ENCODE results near the gene DOCK4.
"Not testable (repeated sequence)": the region's sequence is repeated elsewhere in the genome, so short reads cannot be mapped to it uniquely, and the experiment has no call there.

DOCK4 gene

GRCh38 chr7:112132051-112132694 is 74.0 kb downstream of the DOCK4 start:
- no peaks in the 10 kb centered on the region for H3K9me3 ChIP-seq (ENCODE audit: insufficient read depth, low read length)
- no peak overlapping the region for H3K9ac ChIP-seq (ENCODE audit: insufficient read length, low read depth)
- TF ChIP-seq ZNF274 (IDR thresholded peaks at IDR 0.05; ENCODE audit: low read depth, low read length) (no peak), YY1 (IDR thresholded peaks at IDR 0.05; ENCODE audit: insufficient read depth, insufficient read length) (no peak), SUZ12 (IDR thresholded peaks at IDR 0.05; ENCODE audit: extremely low read depth, insufficient read depth, insufficient read length) (no peak)
- H3K36me3 ChIP-seq (ENCODE audit: insufficient read depth, insufficient read length, low read length) = no peaks in the 10 kb centered on the region
- no peak for DNase-seq (ENCODE audit: low read depth, low spot score)
- no peaks in the 10 kb centered on the region for H3K4me1 ChIP-seq (ENCODE audit: insufficient read depth, insufficient read length)
- no peak overlapping the region for H3K4me3 ChIP-seq (ENCODE audit: insufficient read length, low read depth)
- no peaks in the 10 kb centered on the region for H3K27me3 ChIP-seq (ENCODE audit: insufficient read depth, insufficient read length)

- Histone ChIP-seq H3K36me3 (ENCODE audit: insufficient read depth, insufficient read length, low read length) (no peaks in the 10 kb centered on the region), H3K4me3 (ENCODE audit: insufficient read length, low read depth) (no peak overlapping the region), H3K9me3 (ENCODE audit: insufficient read depth, low read length) (no peaks in the 10 kb centered on the region), H3K27me3 (ENCODE audit: insufficient read depth, insufficient read length) (no peaks in the 10 kb centered on the region), H3K4me1 (ENCODE audit: insufficient read depth, insufficient read length) (no peaks in the 10 kb centered on the region), H3K9ac (ENCODE audit: insufficient read length, low read depth) (no peak overlapping the region)
- DNase-seq (ENCODE audit: low read depth, low spot score) = no peak
- TF ChIP-seq ZNF274 (IDR thresholded peaks at IDR 0.05; ENCODE audit: low read depth, low read length) = no peak
- no peak for TF ChIP-seq YY1 (IDR thresholded peaks at IDR 0.05; ENCODE audit: insufficient read depth, insufficient read length)
- TF ChIP-seq SUZ12 (IDR thresholded peaks at IDR 0.05; ENCODE audit: extremely low read depth, insufficient read depth, insufficient read length) = no peak
Measured at GRCh38 chr7:112130729-112131410, 75.3 kb downstream of the DOCK4 start.

GRCh38 chr7:112129655-112130323 is 76.4 kb downstream of the DOCK4 start:
- no peaks in the 10 kb centered on the region for H3K27me3 ChIP-seq (ENCODE audit: insufficient read depth, insufficient read length)
- H3K36me3 ChIP-seq (ENCODE audit: insufficient read depth, insufficient read length, low read length) = no peaks in the 10 kb centered on the region
- TF ChIP-seq YY1 (IDR thresholded peaks at IDR 0.05; ENCODE audit: insufficient read depth, insufficient read length) (no peak), SUZ12 (IDR thresholded peaks at IDR 0.05; ENCODE audit: extremely low read depth, insufficient read depth, insufficient read length) (no peak), ZNF274 (IDR thresholded peaks at IDR 0.05; ENCODE audit: low read depth, low read length) (no peak)
- H3K4me3 ChIP-seq (ENCODE audit: insufficient read length, low read depth) = no peak overlapping the region
- DNase-seq (ENCODE audit: low read depth, low spot score) = no peak
- H3K9ac ChIP-seq (ENCODE audit: insufficient read length, low read depth) = no peak overlapping the region
- no peaks in the 10 kb centered on the region for H3K4me1 ChIP-seq (ENCODE audit: insufficient read depth, insufficient read length)
- H3K9me3 ChIP-seq (ENCODE audit: insufficient read depth, low read length) = no peaks in the 10 kb centered on the region

- not testable (repeated sequence) for H3K4me3 ChIP-seq (ENCODE audit: insufficient read length, low read depth); H3K27me3 ChIP-seq (ENCODE audit: insufficient read depth, insufficient read length); H3K36me3 ChIP-seq (ENCODE audit: insufficient read depth, insufficient read length, low read length); H3K9me3 ChIP-seq (ENCODE audit: insufficient read depth, low read length); H3K9ac ChIP-seq (ENCODE audit: insufficient read length, low read depth); DNase-seq (ENCODE audit: low read depth, low spot score); H3K4me1 ChIP-seq (ENCODE audit: insufficient read depth, insufficient read length)
Measured at GRCh38 chr7:112128461-112129425, 77.5 kb downstream of the DOCK4 start.

GRCh38 chr7:112128041-112128440 is 78.2 kb downstream of the DOCK4 start:
- DNase-seq (ENCODE audit: low read depth, low spot score); H3K9me3 ChIP-seq (ENCODE audit: insufficient read depth, low read length); H3K36me3 ChIP-seq (ENCODE audit: insufficient read depth, insufficient read length, low read length); H3K27me3 ChIP-seq (ENCODE audit: insufficient read depth, insufficient read length); H3K4me3 ChIP-seq (ENCODE audit: insufficient read length, low read depth); H3K4me1 ChIP-seq (ENCODE audit: insufficient read depth, insufficient read length); H3K9ac ChIP-seq (ENCODE audit: insufficient read length, low read depth): not testable (repeated sequence)

GRCh38 chr7:112125250-112125649 is 80.9 kb downstream of the DOCK4 start:
- Histone ChIP-seq H3K4me3 (ENCODE audit: insufficient read length, low read depth) (no peak overlapping the region), H3K9ac (ENCODE audit: insufficient read length, low read depth) (no peak overlapping the region), H3K27me3 (ENCODE audit: insufficient read depth, insufficient read length) (no peaks in the 10 kb centered on the region), H3K36me3 (ENCODE audit: insufficient read depth, insufficient read length, low read length) (no peaks in the 10 kb centered on the region), H3K9me3 (ENCODE audit: insufficient read depth, low read length) (no peaks in the 10 kb centered on the region), H3K4me1 (ENCODE audit: insufficient read depth, insufficient read length) (no peaks in the 10 kb centered on the region)
- TF ChIP-seq ZNF274 (IDR thresholded peaks at IDR 0.05; ENCODE audit: low read depth, low read length) = no peak
- no peak for TF ChIP-seq SUZ12 (IDR thresholded peaks at IDR 0.05; ENCODE audit: extremely low read depth, insufficient read depth, insufficient read length)
- TF ChIP-seq YY1 (IDR thresholded peaks at IDR 0.05; ENCODE audit: insufficient read depth, insufficient read length) = no peak
- no peak for DNase-seq (ENCODE audit: low read depth, low spot score)

Measured in NT2/D1 (cell line).